Stimulated activated CD4-positive, alpha-beta T cell treated with anti-CD3 and anti-CD28 coated beads, TNF-alpha, amount 100 ng/mL, for 1 hour (primary cell): Measurements from ENCODE around the gene KCNV2.
"Not testable (repeated sequence)": the region's sequence is repeated elsewhere in the genome, so short reads cannot be mapped to it uniquely, and the experiment has no call there.

Source experiments
- DNase-seq, 3 donors: peaks; one replicate each; pipeline ENCODE4 v3.0.0-alpha.2; 2020; ENCODE audit warnings: low read depth in 3 of 3, low spot score in 1 of 3

The KCNV2 gene

DNA sequence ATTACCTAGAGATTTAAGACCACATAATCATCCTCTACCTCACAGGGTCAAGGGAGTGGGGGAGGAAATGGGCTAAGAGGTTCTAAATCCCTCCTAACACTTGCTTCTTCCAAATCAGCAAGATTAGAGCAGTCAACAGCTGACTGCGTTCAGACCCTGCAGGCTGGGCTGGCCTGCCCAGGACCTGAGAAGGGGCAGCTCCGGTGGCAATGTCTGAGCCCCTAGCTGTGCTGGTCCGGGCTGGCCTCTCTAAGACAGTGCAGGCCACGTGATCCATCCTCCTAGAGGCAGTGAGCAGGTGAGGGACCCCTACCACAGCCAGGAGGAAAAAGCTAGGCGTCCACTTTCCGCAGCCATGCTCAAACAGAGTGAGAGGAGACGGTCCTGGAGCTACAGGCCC lies at the start of gene KCNV2:
KCNV2 (plus strand) TSS at position 126 of the 400 bp plus-strand sequence; CDS start at position 356, 230 bp downstream.
- DNase-seq: no peak

DNA sequence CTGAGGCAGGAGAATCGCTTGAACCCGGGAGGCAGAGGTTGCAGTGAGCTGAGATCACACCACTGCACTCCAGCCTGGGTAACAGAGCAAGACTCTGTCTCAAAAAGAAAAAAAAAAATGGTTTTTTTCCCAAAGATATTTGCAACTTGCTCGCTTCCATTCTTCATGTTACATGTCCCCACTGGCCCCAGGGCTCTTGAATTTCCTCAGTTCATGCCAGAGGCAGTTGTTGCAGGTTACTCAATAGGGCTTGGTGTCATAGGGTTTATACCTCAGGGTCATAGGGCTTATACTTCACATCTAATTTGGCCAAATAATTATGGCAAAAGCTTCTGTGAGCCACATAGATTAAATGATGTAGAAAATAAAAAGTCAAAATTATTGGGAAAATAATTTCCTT lies 44.1 kb upstream of the KCNV2 start:
- DNase-seq: no peak

DNA sequence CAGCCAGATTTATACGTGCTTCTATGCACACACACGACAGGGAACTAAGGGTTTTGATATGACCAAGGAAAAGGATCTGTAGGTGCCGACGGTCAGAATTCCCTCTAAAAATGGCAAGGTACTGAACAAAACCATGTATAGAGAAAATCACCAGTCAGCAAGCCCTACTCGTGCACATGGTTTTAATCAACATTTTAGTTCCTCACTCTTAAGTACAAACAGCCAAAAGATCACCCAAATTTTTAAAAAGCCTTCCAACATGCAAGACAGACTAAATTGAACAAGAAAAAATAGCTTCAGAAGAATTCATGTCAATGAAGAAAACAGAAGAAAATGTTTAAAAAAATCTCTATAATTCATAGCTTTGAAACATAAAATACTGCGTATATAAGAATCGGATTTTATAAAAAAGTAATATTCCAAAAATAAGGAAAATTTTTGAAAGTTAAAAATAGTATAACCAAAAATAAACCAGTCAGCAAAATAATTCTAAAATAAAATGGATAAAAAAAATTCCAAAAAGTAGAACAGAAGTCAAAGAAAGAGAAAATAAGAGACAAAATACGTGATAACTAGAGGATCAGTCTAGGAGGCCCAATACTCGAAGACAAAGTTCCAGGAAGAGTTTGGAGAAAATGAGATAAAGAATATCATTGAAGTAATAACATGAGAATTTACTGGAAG lies 43.0 kb upstream of the KCNV2 start:
- no peak for DNase-seq

DNA sequence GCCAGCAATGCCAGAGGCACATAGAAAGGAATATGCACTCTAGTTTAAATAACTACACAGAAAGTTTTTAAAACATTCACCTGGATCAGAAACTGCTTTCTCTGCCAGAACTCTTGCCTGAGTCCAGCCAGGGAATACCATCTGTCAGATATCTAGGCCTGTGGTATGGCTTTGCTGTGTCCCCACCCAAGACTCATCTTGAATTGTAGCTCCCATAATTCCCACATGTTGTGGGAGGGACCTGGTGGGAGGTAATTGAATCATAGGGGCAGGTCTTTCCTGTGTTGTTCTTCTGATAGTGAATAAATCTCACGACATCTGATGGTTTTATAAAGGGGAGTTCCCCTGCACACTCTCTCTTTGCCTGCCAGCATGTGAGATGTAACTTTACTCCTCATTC lies 41.5 kb upstream of the KCNV2 start:
- DNase-seq: no peak

DNA sequence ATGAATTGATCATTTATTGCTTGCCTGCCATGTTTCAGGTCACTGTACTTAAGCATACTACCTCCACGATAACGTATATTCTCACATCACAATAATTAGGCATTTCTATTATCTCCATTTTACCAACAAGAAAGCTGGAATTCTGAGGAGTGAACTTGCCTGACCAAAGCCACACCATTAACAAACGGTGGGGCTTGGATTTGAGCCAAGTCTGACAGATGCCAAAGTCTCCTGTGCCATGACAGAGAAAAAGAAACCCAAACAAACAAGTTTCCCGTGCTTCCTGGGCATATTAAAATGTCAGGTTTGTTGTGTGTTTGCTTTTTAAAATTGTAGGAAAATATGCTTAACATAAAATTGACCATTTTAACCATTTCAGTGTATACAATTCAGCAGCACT lies 40.8 kb upstream of the KCNV2 start:
- no peak for DNase-seq

DNA sequence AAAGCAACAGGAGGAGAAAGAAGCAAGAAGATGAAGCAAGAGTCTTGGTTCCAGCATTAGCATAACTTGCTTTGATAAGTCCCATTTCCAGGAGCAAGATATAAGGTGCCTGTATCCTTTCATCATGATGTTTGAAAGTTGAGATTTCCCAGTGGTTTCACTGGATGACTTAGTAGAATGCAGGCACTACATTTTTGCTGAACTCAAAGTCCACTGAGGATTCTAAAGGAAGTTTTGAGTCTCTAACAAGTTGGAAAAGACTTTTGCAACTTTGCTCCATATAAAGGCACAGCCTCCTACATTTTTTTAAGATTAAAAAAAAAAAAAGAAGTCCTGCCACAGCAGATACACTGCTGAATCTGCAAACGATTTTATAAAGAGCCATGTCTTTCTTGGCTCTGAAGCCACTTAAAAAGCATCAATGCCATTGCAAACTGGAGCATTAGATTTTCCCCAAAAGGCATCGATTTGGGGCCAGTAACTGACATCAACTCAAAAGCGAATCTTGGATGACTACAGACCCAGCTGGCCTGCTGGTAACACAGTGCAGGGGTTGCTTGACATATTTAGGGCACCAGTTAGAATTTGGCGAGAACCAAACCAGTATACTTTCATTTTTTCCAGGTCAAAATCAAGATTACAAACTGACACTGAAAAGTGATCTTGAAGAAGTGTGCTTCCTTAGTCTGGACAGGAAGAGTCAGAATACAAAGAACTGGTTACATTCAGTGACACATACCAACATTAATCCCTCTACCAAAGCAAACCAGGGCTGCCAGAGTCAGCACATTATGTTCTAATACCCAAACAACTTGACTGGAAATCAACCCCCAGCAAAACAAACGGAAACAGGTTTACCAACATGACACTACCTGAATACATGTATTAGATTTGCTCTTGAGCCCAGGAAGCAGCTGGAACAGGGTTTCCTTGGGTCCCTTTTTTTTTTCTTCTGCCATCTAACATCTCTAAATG lies 39.1 kb upstream of the KCNV2 start:
- no peak for DNase-seq

DNA sequence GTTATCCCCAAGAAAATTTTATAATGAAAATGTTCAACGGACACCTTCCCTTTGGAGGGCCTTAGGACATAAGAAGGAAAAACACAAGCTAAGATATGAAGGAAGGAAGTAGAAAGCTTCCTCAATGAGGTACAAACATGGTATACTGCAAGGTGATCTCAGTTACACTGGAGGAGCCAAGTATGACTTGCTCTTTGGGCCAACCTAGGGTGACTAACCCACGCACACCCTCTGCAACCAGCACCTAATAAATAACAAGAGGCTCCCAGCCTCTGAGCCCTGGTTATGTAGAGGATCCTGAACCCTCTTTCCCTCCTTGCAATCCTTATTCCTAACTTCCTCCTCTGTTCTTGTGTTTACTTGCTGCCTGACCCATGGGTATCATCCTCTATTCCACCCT lies 38.3 kb upstream of the KCNV2 start:
- no peak for DNase-seq

DNA sequence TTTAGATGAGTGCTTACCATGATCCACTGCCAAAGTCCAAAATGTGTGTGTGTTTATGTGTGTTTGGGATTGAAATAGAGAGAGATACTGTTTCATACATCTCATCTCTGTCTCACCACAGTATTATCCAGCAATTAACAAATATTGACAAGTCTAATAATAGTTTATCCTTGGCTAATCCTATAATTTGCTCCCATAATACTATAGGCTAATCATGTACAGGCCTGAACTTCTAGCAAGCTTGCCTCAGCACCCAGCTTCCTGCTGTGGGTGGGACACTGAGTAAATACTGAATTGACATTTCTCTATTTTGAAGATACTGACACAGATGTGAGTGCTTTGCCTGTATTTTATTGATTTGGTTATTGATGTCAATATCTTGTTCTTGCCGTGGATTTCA lies 35.3 kb upstream of the KCNV2 start:
- no peak for DNase-seq

DNA sequence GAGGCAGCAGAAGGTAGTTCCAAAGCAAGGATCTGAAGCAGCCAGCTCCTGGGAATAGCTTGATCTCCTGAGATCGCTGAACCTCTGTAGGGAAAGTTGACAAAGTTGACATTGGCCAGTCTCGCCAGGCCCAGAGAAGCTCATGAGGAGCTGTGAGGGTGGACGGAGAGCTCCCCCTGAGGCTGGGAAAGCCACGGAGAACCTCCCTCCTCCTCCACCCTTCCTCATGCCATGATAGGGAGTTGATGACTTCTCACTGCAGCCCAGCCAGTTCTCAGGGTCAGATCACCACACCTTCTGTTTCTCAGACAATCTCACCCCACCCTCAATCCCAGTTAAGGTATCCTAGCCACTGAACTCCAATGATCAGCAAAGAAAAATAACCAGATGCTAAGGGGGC lies 30.4 kb upstream of the KCNV2 start:
- no peak for DNase-seq

DNA sequence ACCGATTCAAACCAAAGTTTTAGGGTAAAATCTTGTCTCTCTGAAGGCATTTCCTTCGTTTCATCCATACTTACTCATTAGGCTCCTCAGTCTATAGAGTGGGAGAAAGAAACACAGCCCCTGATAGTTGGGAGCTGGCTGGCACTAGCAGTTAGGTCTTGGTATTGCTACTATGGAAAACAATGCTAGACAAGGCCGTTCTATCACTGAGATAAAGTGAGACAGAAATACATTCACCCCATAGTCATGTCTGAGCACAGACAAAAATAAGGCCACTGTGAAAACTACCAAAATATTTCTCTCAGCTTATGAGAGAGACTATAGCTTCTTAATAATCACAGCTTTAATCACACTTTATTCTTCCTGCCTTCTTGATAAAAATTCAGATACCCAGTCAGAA lies 28.7 kb upstream of the KCNV2 start:
- no peak for DNase-seq

DNA sequence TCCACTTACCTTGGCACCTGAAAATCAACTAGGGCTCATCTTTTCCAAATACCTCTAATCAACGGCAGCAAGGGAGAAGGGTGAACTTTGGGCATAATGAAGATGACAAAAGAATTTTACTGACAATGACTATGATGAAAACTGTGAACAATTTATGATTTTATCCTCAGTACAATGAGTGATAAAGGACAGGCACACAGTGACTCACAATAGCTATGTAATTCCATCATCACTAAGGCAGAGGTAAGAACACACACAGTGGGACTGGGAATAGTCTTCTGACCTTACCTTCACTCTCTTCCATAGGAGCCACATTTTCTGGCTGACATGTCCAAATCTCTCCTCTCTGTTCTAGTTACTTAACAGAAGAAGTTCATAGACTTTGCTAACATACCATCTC lies 26.1 kb upstream of the KCNV2 start:
- no peak for DNase-seq

DNA sequence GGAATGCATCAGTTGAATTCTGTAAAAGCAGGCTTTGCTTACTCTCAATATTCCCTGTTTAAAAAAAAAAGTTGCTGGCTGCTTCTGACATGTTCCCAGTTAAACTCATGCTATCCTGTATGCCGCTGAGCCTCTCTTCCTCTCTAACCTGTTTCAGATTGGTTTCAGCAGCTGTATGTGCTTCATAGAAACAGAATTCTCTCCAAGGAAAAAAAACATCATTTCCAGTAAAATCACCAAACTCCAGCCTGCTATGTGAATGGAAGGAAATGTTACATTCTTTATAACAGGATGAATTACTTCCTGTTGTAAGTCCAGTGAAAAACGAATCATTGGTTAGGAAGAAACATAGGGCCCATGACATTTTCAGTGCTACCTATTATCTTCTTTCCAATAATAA lies 25.7 kb upstream of the KCNV2 start:
- DNase-seq: no peak

DNA sequence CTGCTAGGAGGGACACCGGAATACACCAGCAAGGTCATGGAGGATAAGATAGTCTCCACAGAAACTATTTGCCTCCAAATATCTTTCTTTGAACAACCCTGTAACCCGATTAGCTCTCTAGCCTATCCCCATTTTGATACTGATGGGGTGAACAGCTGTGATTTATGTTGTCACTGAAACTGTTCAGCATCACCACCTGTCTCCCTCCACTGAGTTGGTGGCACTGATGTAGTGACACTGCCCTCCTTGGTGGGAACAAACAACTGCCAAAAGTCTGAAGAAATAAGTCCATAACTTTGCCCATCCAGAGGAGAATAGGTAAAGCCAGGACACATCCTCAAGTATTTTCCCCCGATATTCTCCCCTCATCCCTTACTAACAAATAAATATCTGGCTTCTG lies 24.3 kb upstream of the KCNV2 start:
- no peak for DNase-seq

DNA sequence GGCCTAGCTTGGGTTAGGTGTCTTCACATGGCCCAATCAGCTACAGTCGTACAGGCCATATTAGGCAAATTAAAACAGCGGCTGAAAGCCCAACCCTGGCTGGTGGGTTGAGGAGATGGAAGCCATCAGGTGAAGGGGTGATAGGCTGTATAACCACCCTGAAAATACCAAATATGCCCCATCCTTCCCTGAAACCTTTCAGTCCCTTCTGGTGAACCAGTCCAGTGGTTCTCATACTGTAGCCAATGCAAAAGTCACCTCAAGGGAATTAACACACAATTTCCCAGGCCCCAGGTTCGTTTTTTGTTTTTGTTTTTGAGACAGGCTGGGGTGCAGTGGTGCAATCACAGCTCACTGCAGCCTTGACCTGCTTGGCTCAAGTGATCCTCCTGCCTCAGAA lies 19.8 kb upstream of the KCNV2 start:
- no peak for DNase-seq

DNA sequence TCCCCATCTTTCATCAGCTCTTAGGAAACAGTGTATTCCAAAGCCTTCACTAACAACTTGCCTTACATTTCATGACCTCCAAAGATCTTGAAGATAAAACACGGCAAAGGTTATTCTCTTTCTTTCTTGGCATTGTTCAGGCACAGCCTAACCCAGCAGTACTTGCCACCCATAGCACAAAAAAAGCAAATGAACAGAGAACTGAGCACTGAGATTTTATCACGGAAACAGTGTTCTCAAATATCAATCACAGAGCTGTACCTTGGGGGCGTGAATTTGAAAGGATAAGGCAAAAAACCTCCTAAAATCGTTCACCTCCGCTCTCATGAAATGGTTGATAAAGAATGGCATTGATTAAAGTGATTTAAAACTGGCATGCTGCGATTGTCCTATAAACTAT lies 16.9 kb upstream of the KCNV2 start:
- no peak for DNase-seq

DNA sequence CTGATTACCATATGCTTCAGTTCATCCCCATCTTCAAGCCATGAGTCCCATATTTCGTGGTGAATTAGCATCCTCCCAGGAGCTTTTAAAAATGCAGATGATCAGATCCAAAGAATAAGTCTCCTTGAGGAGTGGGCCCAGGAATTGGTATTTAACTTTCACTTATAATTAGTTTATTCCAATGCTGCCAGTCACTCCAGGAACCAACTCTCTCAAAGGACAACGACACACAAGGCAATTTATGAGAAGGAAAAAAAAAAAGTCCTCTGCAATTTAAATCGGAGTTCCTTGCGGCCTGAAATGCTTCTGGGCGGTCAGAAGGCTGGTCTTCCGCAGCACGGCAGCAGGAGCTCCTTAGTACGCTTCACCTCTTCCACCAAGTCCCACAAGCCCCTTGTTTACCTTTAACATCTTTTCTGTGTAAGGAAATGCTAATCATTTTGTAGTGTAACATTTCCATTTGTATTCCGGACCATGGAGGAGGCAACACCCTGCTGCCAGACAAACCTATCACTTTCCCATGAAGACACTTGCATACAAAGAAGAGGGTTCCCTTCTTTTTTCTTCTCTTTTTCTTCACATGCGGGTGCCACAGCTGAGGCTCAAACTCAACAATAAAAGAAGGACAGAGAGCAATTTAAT lies 16.3 kb upstream of the KCNV2 start:
- no peak for DNase-seq

DNA sequence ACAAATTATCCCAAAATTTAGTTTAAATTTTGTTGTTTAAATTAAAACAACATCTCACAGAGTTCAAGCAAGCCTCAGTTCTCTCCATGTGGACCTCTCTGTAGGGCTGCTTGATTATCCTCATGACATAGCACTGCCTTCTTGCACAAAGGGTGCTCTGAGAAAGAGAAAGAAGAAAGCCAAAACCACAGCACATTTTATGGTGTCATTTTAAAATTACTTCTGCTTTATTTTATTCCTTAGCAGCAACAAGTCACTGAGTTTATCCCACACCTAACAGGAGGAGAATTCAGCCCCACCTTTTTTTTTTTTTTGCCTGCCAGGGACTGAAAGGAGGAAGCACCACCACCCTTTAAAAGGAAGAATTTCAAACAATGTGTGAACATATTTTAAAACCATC lies 12.8 kb upstream of the KCNV2 start:
- DNase-seq: no peak

DNA sequence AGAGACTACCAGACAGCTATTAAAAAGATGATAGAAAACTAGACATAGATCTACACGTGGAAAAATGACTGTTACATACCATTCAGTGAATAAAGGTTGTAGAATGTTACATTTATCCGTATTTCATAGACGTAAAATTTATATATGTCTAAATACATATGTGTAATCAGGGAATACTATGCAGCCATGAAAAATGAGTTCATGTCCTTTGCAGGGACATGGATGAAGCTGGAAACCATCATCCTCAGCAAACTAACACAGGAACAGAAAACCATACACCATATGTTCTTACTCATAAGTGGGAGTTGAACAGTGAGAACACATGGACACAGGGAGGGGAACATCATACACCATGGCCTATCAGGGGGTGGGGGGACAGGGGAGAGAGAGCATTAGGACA lies 10.1 kb upstream of the KCNV2 start:
- DNase-seq: not testable (repeated sequence)

DNA sequence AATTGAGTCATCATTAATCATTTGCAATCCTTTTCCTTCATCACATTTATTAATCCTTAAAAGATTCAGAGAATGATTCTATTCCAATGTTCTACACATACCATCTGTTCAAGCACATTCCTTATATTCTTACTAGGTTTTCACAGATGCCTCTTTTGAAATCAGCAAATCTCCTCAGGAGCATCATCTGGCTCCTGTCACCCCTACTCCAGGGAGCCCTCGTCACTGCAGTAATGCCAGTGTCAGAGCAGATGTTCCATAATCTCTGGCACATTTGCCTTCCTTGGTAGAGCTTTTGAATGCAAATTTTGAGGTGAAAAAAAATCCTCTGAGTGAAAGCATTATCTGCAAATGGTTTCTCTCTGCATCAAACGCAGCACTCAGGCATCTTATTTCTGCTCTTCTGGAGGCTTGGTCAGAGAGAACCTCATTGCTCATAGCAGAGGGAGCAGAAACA lies 7.6 kb upstream of the KCNV2 start:
- DNase-seq: no peak

DNA sequence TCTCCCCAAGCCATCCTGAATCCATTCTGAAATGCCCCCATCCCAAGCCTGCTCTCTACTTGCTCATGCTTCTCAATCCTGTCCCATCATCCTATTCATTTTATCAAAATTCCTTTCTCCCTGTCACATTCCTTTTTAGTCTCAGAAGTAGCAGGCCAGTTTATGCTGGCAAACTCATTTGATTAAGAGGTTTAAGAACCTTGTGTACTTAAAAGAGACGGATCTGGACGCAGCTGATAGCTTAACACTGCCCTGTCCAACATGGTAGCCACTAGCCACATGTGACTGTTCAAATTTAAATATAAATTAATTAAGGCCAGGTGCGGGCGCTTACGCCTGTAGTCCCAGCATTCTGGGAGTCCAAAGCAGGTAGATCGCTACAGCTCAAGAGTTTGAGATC lies 5.6 kb upstream of the KCNV2 start:
- DNase-seq: no peak

DNA sequence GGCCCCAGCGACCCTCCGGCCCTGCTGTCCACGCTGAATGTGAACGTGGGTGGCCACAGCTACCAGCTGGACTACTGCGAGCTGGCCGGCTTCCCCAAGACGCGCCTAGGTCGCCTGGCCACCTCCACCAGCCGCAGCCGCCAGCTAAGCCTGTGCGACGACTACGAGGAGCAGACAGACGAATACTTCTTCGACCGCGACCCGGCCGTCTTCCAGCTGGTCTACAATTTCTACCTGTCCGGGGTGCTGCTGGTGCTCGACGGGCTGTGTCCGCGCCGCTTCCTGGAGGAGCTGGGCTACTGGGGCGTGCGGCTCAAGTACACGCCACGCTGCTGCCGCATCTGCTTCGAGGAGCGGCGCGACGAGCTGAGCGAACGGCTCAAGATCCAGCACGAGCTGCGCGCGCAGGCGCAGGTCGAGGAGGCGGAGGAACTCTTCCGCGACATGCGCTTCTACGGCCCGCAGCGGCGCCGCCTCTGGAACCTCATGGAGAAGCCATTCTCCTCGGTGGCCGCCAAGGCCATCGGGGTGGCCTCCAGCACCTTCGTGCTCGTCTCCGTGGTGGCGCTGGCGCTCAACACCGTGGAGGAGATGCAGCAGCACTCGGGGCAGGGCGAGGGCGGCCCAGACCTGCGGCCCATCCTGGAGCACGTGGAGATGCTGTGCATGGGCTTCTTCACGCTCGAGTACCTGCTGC lies 839 bp downstream of the KCNV2 start:
- no peak for DNase-seq
